ENCODE measurements around the gene ERCC6. TPM values are rescaled to one million over a fixed set of nuclear protein-coding genes. Genes with fewer than 3 reads are reported as not detected.

Gene ERCC6
- total and polyA plus RNA-seq, 3 donors from 2014 or later: 19.4 to 20.1 (median 19.6) TPM

GRCh38 chr10:49562893-49563292 lies 24.0 kb upstream of the ERCC6 start:
- Histone ChIP-seq H3K4me1 (no peaks in the 10 kb centered on the region), H3K9me3 (no peaks in the 10 kb centered on the region), H3K27me3 (no peaks in the 10 kb centered on the region), H3K4me3 (no peak overlapping the region), H3K27ac (no peak overlapping the region), H3K36me3 (ENCODE audit: low read depth, missing control alignments) (no peaks in the 10 kb centered on the region)
- intact Hi-C loops (cut with DNase I; ENCODE audit: low total_unique reads): no loop called here
- 90 to 94% methylated on average over 1 of the region's 1 CpG for WGBS, 2 donors
- no peak for DNase-seq
- TF ChIP-seq POLR2A (IDR thresholded peaks at IDR 0.05) (no peak), CTCF (IDR thresholded peaks at IDR 0.05) (no peak)

GRCh38 chr10:49560526-49560925 lies 21.6 kb upstream of the ERCC6 start:
- intact Hi-C loops (cut with DNase I; ENCODE audit: low total_unique reads): no loop called here
- Histone ChIP-seq H3K27me3 (no peaks in the 10 kb centered on the region), H3K4me1 (no peaks in the 10 kb centered on the region), H3K4me3 (no peak overlapping the region), H3K36me3 (ENCODE audit: low read depth, missing control alignments) (no peaks in the 10 kb centered on the region), H3K9me3 (no peaks in the 10 kb centered on the region), H3K27ac (no peak overlapping the region)
- TF ChIP-seq CTCF (IDR thresholded peaks at IDR 0.05) (no peak), POLR2A (IDR thresholded peaks at IDR 0.05) (no peak)
- no peak for DNase-seq
- 48 to 59% methylated on average over 2 of the region's 2 CpGs for WGBS, 2 donors

- H3K27me3 ChIP-seq: no peaks in the 10 kb centered on the region
- no peak overlapping the region for H3K27ac ChIP-seq
- no peaks in the 10 kb centered on the region for H3K36me3 ChIP-seq (ENCODE audit: low read depth, missing control alignments)
- DNase-seq: no peak
- no peaks in the 10 kb centered on the region for H3K4me1 ChIP-seq
- H3K9me3 ChIP-seq: no peaks in the 10 kb centered on the region
- TF ChIP-seq POLR2A (IDR thresholded peaks at IDR 0.05): no peak
- 31 to 39% methylated on average over 1 of the region's 1 CpG for WGBS, 2 donors
- no peak overlapping the region for H3K4me3 ChIP-seq
- intact Hi-C loops (cut with DNase I; ENCODE audit: low total_unique reads): no loop called here
These were observed 20.6 kb upstream of the ERCC6 start for GRCh38 chr10:49559476-49559875.

GRCh38 chr10:49558190-49558589 lies 19.3 kb upstream of the ERCC6 start:
- H3K36me3 ChIP-seq (ENCODE audit: low read depth, missing control alignments): no peaks in the 10 kb centered on the region
- H3K9me3 ChIP-seq: no peaks in the 10 kb centered on the region
- no peak overlapping the region for H3K4me3 ChIP-seq
- H3K27me3 ChIP-seq: no peaks in the 10 kb centered on the region
- intact Hi-C loops (cut with DNase I; ENCODE audit: low total_unique reads): no loop called here
- DNase-seq: no peak
- H3K27ac ChIP-seq: no peak overlapping the region
- 71 to 79% methylated on average over 5 of the region's 5 CpGs for WGBS, 2 donors
- no peak for TF ChIP-seq POLR2A (IDR thresholded peaks at IDR 0.05)
- no peak for TF ChIP-seq CTCF (IDR thresholded peaks at IDR 0.05)
- no peaks in the 10 kb centered on the region for H3K4me1 ChIP-seq

GRCh38 chr10:49557681-49558080 lies 18.8 kb upstream of the ERCC6 start:
- intact Hi-C loops (cut with DNase I; ENCODE audit: low total_unique reads): no loop called here
- no peak for DNase-seq
- no peak for TF ChIP-seq POLR2A (IDR thresholded peaks at IDR 0.05)
- TF ChIP-seq CTCF (IDR thresholded peaks at IDR 0.05): no peak
- Histone ChIP-seq H3K36me3 (ENCODE audit: low read depth, missing control alignments) (no peaks in the 10 kb centered on the region), H3K27ac (no peak overlapping the region), H3K4me3 (no peak overlapping the region), H3K4me1 (no peaks in the 10 kb centered on the region), H3K9me3 (no peaks in the 10 kb centered on the region), H3K27me3 (no peaks in the 10 kb centered on the region)
- 81 to 92% methylated on average over 2 of the region's 2 CpGs for WGBS, 2 donors

All from testis (tissue), 3 donors.